ENCODE results near the gene SOX8. TPM values are rescaled to one million over a fixed set of nuclear protein-coding genes. Genes with fewer than 3 reads are reported as not detected.
"Not testable (repeated sequence)": the region's sequence is repeated elsewhere in the genome, so short reads cannot be mapped to it uniquely, and the experiment has no call there.

Gene SOX8
- total RNA-seq, 1 donor from 2014 or later = 0.98 TPM

DNA sequence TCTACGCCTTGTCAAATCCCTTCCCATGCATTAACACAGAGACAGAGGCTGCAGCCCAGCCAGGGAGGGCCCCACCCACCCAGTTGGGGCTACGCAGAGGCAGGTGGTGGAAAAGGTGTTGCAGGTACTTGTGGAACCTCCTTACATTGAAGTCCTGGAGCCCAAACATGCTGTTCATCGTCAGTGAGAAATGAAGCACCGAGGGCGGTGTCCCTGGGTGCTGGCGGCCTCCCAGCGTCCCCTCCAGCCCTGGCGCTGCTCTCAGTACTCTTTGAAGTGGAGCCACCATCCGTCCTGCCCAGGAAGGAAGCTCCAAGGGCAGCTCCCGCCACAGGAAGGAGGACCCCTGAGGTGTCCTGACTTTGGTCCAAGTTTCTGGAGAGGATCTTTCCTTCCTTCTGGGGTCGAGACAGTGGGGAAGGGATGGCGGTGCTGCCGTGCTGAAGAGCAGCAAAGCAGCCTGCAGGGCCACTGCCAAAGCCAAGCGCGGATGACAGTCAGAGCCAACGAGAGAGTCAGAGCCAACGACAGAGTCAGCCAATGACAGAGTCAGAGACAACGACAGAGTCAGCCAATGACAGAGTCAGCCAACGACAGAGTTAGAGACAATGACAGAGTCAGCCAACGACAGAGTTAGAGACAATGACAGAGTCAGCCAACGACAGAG is 34.2 kb upstream of the SOX8 start:
- FAIRE-seq = no peak
- peaks cover 15% of the 10 kb centered on the region for H3K9me3 Mint-ChIP-seq (ENCODE audit: unreplicated experiment)
- H3K27ac Mint-ChIP-seq (ENCODE audit: unreplicated experiment) = no peak overlapping the region

DNA sequence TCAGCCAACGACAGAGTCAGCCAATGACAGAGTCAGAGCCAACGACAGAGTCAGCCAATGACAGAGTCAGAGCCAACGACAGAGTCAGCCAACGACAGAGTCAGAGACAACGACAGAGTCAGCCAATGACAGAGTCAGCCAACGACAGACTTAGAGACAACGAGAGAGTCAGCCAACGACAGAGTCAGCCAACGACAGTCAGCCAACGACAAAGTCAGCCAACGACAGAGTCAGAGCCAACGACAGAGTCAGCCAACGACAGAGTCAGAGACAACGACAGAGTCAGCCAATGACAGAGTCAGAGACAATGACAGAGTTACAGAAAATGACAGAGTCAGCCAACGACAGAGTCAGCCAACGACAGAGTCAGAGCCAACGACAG is 33.7 kb upstream of the SOX8 start:
- not testable (repeated sequence) for H3K27ac ChIP-seq (ENCODE audit: low read depth, low read length); H3K4me3 Mint-ChIP-seq (ENCODE audit: unreplicated experiment); H3K79me2 ChIP-seq (ENCODE audit: insufficient read depth, low read length); H3K4me1 Mint-ChIP-seq (ENCODE audit: low read depth, unreplicated experiment); H3K4me2 ChIP-seq (ENCODE audit: low read length); H3K9me3 Mint-ChIP-seq (ENCODE audit: unreplicated experiment); H3K4me3 ChIP-seq (ENCODE audit: insufficient read depth, low read depth, low read length); H3K9me3 ChIP-seq (ENCODE audit: insufficient read depth, low read depth, low read length); H3K27ac Mint-ChIP-seq (ENCODE audit: unreplicated experiment); H3K36me3 ChIP-seq (ENCODE audit: insufficient read depth, low read length); H3K4me1 ChIP-seq (ENCODE audit: insufficient read depth, low read length); H3K27me3 Mint-ChIP-seq (ENCODE audit: low read depth, unreplicated experiment); FAIRE-seq; H3K27me3 ChIP-seq (ENCODE audit: insufficient read depth, low read length); H4K20me1 ChIP-seq (ENCODE audit: insufficient read depth, low read length); DNase-seq (ENCODE audit: low read depth); H2AFZ ChIP-seq (ENCODE audit: low read depth, low read length); H3K9ac ChIP-seq (ENCODE audit: low read length)
- peaks cover 38% of the 10 kb centered on the region for H3K36me3 Mint-ChIP-seq (ENCODE audit: low read depth, unreplicated experiment)

More for the DNA sequence above, 34.2 kb upstream of the SOX8 start:
- Histone ChIP-seq H3K4me3 (ENCODE audit: insufficient read depth, low read depth, low read length) (no peak overlapping the region), H3K4me2 (ENCODE audit: low read length) (no peak overlapping the region), H3K27ac (ENCODE audit: low read depth, low read length) (no peak overlapping the region), H3K36me3 (ENCODE audit: insufficient read depth, low read length) (no peaks in the 10 kb centered on the region), H3K27me3 (ENCODE audit: insufficient read depth, low read length) (no peaks in the 10 kb centered on the region), H4K20me1 (ENCODE audit: insufficient read depth, low read length) (peaks cover 5% of the 10 kb centered on the region), H3K79me2 (ENCODE audit: insufficient read depth, low read length) (no peaks in the 10 kb centered on the region), H3K9ac (ENCODE audit: low read length) (no peak overlapping the region), H3K4me1 (ENCODE audit: insufficient read depth, low read length) (peaks cover 5% of the 10 kb centered on the region), H2AFZ (ENCODE audit: low read depth, low read length) (no peak overlapping the region), H3K9me3 (ENCODE audit: insufficient read depth, low read depth, low read length) (no peaks in the 10 kb centered on the region)
- TF ChIP-seq, protein P1, sequence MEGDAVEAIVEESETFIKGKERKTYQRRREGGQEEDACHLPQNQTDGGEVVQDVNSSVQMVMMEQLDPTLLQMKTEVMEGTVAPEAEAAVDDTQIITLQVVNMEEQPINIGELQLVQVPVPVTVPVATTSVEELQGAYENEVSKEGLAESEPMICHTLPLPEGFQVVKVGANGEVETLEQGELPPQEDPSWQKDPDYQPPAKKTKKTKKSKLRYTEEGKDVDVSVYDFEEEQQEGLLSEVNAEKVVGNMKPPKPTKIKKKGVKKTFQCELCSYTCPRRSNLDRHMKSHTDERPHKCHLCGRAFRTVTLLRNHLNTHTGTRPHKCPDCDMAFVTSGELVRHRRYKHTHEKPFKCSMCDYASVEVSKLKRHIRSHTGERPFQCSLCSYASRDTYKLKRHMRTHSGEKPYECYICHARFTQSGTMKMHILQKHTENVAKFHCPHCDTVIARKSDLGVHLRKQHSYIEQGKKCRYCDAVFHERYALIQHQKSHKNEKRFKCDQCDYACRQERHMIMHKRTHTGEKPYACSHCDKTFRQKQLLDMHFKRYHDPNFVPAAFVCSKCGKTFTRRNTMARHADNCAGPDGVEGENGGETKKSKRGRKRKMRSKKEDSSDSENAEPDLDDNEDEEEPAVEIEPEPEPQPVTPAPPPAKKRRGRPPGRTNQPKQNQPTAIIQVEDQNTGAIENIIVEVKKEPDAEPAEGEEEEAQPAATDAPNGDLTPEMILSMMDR (IDR thresholded peaks at IDR 0.05; ENCODE audit: insufficient read depth, low read depth, low read length) = no peak
- no peak for TF ChIP-seq EZH2 (IDR thresholded peaks at IDR 0.05; ENCODE audit: insufficient read depth, low read length)
- H3K4me1 Mint-ChIP-seq (ENCODE audit: low read depth, unreplicated experiment) = peaks cover 4% of the 10 kb centered on the region
- DNase-seq (ENCODE audit: low read depth) = no peak
- peaks cover 39% of the 10 kb centered on the region for H3K36me3 Mint-ChIP-seq (ENCODE audit: low read depth, unreplicated experiment)
- H3K27me3 Mint-ChIP-seq (ENCODE audit: low read depth, unreplicated experiment) = no peaks in the 10 kb centered on the region
- H3K4me3 Mint-ChIP-seq (ENCODE audit: unreplicated experiment) = no peak overlapping the region

DNA sequence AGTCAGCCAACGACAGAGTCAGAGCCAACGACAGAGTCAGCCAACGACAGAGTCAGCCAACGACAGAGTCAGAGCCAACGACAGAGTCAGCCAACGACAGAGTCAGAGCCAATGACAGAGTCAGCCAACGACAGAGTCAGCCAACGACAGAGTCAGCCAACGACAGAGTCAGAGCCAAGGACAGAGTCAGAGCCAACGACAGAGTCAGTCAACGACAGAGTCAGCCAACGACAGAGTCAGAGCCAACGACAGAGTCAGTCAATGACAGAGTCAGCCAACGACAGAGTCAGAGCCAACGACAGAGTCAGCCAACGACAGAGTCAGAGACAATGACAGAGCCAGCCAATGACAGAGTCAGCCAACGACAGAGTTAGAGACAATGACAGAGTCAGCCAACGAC is 32.8 kb upstream of the SOX8 start:
- not testable (repeated sequence) for H3K79me2 ChIP-seq (ENCODE audit: insufficient read depth, low read length); H3K4me1 ChIP-seq (ENCODE audit: insufficient read depth, low read length); H3K4me2 ChIP-seq (ENCODE audit: low read length); H3K27ac Mint-ChIP-seq (ENCODE audit: unreplicated experiment); H3K9ac ChIP-seq (ENCODE audit: low read length); H2AFZ ChIP-seq (ENCODE audit: low read depth, low read length); DNase-seq (ENCODE audit: low read depth); H3K36me3 ChIP-seq (ENCODE audit: insufficient read depth, low read length); H3K4me3 Mint-ChIP-seq (ENCODE audit: unreplicated experiment); H3K27me3 ChIP-seq (ENCODE audit: insufficient read depth, low read length); H4K20me1 ChIP-seq (ENCODE audit: insufficient read depth, low read length); H3K27me3 Mint-ChIP-seq (ENCODE audit: low read depth, unreplicated experiment); FAIRE-seq; H3K27ac ChIP-seq (ENCODE audit: low read depth, low read length); H3K4me3 ChIP-seq (ENCODE audit: insufficient read depth, low read depth, low read length); H3K4me1 Mint-ChIP-seq (ENCODE audit: low read depth, unreplicated experiment); H3K9me3 ChIP-seq (ENCODE audit: insufficient read depth, low read depth, low read length); H3K9me3 Mint-ChIP-seq (ENCODE audit: unreplicated experiment)
- peaks cover 36% of the 10 kb centered on the region for H3K36me3 Mint-ChIP-seq (ENCODE audit: low read depth, unreplicated experiment)

DNA sequence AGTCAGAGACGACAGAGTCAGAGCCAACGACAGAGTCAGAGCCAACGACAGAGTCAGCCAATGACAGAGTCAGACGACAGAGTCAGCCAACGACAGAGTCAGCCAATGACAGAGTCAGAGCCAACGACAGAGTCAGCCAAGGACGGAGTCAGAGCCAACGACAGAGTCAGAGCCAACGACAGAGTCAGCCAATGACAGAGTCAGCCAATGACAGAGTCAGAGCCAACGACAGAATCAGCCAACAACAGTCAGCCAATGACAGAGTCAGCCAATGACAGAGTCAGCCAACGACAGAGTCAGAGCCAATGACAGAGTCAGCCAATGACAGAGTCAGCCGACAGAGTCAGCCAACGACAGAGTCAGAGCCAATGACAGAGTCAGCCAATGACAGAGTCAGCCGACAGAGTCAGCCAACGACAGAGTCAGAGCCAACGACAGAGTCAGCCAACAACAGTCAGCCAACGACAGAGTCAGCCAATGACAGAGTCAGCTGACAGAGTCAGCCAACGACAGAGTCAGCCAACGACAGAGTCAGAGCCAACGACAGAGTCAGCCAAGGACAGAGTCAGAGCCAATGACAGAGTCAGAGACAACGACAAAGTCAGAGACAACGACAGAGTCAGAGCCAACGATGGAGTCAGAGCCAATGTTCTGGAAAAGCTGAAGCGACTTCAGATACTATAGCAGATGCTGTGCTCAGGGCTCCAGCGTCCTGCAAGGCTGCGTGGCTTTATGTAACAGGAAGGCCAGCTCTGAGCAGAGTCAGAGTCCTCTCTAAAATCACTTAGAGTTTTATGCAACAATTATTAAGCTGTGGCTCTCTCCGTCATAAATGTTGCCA is 30.6 kb upstream of the SOX8 start:
- H4K20me1 ChIP-seq (ENCODE audit: insufficient read depth, low read length); H3K27ac ChIP-seq (ENCODE audit: low read depth, low read length); H3K4me3 Mint-ChIP-seq (ENCODE audit: unreplicated experiment); H3K9me3 ChIP-seq (ENCODE audit: insufficient read depth, low read depth, low read length); H3K4me1 ChIP-seq (ENCODE audit: insufficient read depth, low read length); H3K27me3 Mint-ChIP-seq (ENCODE audit: low read depth, unreplicated experiment); H3K4me1 Mint-ChIP-seq (ENCODE audit: low read depth, unreplicated experiment); H3K79me2 ChIP-seq (ENCODE audit: insufficient read depth, low read length); H2AFZ ChIP-seq (ENCODE audit: low read depth, low read length); H3K4me2 ChIP-seq (ENCODE audit: low read length); FAIRE-seq; H3K9me3 Mint-ChIP-seq (ENCODE audit: unreplicated experiment); H3K4me3 ChIP-seq (ENCODE audit: insufficient read depth, low read depth, low read length); H3K36me3 ChIP-seq (ENCODE audit: insufficient read depth, low read length); H3K9ac ChIP-seq (ENCODE audit: low read length); H3K27me3 ChIP-seq (ENCODE audit: insufficient read depth, low read length); H3K27ac Mint-ChIP-seq (ENCODE audit: unreplicated experiment); DNase-seq (ENCODE audit: low read depth): not testable (repeated sequence)
- H3K36me3 Mint-ChIP-seq (ENCODE audit: low read depth, unreplicated experiment) = peaks cover 28% of the 10 kb centered on the region
